ENCODE measurements around the gene MAB21L3. TPM values are rescaled to one million over a fixed set of nuclear protein-coding genes. Genes with fewer than 3 reads are reported as not detected.

The MAB21L3 gene
- total and polyA plus RNA-seq, 2 of the 13 experiments (the other 11 are each of a cell fraction or from before 2014, with no cell fraction given), result 0.55 to 4.1 TPM

DNA sequence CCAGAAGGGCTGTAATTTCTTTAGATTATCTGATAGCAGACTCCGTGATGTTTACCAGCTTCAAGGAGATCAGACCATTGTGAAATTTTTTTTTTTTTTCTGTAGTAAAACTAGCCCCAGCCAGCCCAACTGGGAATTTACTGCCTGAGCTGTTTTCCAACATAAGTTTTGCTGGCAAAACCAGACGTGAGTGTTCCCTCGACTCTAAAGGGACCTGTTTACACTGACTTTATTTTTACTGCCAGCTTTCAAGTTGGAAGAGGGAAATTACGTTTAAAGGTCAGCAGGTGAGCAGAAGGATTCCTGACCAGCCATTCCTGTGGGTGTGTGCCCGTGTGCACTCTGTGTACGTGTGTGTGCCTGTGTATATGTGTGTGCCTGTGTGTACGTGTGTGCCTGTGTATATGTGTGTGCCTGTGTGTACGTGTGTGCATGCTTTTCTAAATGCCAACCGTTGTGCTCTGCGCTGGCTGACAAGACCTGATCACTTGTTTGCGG, 374 bp downstream of the MAB21L3 start (continued):
- TF ChIP-seq, protein P1, sequence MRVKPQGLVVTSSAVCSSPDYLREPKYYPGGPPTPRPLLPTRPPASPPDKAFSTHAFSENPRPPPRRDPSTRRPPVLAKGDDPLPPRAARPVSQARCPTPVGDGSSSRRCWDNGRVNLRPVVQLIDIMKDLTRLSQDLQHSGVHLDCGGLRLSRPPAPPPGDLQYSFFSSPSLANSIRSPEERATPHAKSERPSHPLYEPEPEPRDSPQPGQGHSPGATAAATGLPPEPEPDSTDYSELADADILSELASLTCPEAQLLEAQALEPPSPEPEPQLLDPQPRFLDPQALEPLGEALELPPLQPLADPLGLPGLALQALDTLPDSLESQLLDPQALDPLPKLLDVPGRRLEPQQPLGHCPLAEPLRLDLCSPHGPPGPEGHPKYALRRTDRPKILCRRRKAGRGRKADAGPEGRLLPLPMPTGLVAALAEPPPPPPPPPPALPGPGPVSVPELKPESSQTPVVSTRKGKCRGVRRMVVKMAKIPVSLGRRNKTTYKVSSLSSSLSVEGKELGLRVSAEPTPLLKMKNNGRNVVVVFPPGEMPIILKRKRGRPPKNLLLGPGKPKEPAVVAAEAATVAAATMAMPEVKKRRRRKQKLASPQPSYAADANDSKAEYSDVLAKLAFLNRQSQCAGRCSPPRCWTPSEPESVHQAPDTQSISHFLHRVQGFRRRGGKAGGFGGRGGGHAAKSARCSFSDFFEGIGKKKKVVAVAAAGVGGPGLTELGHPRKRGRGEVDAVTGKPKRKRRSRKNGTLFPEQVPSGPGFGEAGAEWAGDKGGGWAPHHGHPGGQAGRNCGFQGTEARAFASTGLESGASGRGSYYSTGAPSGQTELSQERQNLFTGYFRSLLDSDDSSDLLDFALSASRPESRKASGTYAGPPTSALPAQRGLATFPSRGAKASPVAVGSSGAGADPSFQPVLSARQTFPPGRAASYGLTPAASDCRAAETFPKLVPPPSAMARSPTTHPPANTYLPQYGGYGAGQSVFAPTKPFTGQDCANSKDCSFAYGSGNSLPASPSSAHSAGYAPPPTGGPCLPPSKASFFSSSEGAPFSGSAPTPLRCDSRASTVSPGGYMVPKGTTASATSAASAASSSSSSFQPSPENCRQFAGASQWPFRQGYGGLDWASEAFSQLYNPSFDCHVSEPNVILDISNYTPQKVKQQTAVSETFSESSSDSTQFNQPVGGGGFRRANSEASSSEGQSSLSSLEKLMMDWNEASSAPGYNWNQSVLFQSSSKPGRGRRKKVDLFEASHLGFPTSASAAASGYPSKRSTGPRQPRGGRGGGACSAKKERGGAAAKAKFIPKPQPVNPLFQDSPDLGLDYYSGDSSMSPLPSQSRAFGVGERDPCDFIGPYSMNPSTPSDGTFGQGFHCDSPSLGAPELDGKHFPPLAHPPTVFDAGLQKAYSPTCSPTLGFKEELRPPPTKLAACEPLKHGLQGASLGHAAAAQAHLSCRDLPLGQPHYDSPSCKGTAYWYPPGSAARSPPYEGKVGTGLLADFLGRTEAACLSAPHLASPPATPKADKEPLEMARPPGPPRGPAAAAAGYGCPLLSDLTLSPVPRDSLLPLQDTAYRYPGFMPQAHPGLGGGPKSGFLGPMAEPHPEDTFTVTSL (CRISPR knock-in tag; IDR thresholded peaks at IDR 0.05; ENCODE audit: borderline replicate concordance), result no peak
- TF ChIP-seq, protein P2, sequence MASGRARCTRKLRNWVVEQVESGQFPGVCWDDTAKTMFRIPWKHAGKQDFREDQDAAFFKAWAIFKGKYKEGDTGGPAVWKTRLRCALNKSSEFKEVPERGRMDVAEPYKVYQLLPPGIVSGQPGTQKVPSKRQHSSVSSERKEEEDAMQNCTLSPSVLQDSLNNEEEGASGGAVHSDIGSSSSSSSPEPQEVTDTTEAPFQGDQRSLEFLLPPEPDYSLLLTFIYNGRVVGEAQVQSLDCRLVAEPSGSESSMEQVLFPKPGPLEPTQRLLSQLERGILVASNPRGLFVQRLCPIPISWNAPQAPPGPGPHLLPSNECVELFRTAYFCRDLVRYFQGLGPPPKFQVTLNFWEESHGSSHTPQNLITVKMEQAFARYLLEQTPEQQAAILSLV (CRISPR knock-in tag; IDR thresholded peaks at IDR 0.05; ENCODE audit: borderline replicate concordance), result no peak
- TF ChIP-seq SIN3A (IDR thresholded peaks at IDR 0.05; ENCODE audit: borderline replicate concordance, low read depth, low read length) (peak; percentile 13; the same call in 1 of the 2 replicates), ZNF660 (CRISPR knock-in tag; IDR thresholded peaks at IDR 0.05; ENCODE audit: borderline replicate concordance, low read depth) (no peak), FOXK1 (CRISPR knock-in tag; IDR thresholded peaks at IDR 0.05; ENCODE audit: borderline replicate concordance, low read depth) (no peak), KMT2B (CRISPR knock-in tag; IDR thresholded peaks at IDR 0.05) (no peak; the same call in 1 of the 2 replicates), ZNF34 (CRISPR knock-in tag; IDR thresholded peaks at IDR 0.05; ENCODE audit: borderline replicate concordance) (no peak), NFKBIZ (CRISPR knock-in tag; IDR thresholded peaks at IDR 0.05) (no peak), ZNF788 (CRISPR knock-in tag; IDR thresholded peaks at IDR 0.05; ENCODE audit: borderline replicate concordance) (0 out of 2 replicates have a peak, but pooled peaks have one; percentile 19), ZSCAN12 (CRISPR knock-in tag; IDR thresholded peaks at IDR 0.05) (no peak), ZNF292 (CRISPR knock-in tag; IDR thresholded peaks at IDR 0.05; ENCODE audit: borderline replicate concordance, low read depth) (peak; percentile 36; the same call in 1 of the 2 replicates), SETDB1 (CRISPR knock-in tag; IDR thresholded peaks at IDR 0.05; ENCODE audit: borderline replicate concordance) (no peak), CAMTA2 (CRISPR knock-in tag; IDR thresholded peaks at IDR 0.05; ENCODE audit: borderline replicate concordance) (no peak), RFX3 (CRISPR knock-in tag; IDR thresholded peaks at IDR 0.05) (no peak), SYNCRIP (IDR thresholded peaks at IDR 0.05; ENCODE audit: insufficient read depth, low read depth, low read length) (no peak), ZNF180 (CRISPR knock-in tag; IDR thresholded peaks at IDR 0.05; ENCODE audit: borderline replicate concordance, low read depth) (no peak), SAP130 (CRISPR knock-in tag; IDR thresholded peaks at IDR 0.05; ENCODE audit: low read depth) (peak; percentile 66)
- TF ChIP-seq, protein P3, sequence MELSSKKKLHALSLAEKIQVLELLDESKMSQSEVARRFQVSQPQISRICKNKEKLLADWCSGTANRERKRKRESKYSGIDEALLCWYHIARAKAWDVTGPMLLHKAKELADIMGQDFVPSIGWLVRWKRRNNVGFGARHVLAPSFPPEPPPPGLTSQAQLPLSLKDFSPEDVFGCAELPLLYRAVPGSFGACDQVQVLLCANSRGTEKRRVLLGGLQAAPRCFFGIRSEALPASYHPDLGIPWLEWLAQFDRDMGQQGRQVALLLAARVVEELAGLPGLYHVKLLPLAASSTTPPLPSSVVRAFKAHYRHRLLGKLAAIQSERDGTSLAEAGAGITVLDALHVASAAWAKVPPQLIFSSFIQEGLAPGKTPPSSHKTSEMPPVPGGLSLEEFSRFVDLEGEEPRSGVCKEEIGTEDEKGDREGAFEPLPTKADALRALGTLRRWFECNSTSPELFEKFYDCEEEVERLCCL (CRISPR knock-in tag; IDR thresholded peaks at IDR 0.05; ENCODE audit: borderline replicate concordance), result no peak
- TF ChIP-seq, protein P4, sequence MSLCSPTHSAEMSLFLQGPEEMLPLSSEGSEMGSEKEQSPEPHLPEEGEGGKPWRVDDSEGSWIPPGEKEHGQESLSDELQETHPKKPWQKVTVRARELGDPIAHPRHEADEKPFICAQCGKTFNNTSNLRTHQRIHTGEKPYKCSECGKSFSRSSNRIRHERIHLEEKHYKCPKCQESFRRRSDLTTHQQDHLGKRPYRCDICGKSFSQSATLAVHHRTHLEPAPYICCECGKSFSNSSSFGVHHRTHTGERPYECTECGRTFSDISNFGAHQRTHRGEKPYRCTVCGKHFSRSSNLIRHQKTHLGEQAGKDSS (CRISPR knock-in tag; IDR thresholded peaks at IDR 0.05; ENCODE audit: borderline replicate concordance, low read depth), result peak; percentile 15; the same call in 1 of the 2 replicates
- TF ChIP-seq, protein P5, sequence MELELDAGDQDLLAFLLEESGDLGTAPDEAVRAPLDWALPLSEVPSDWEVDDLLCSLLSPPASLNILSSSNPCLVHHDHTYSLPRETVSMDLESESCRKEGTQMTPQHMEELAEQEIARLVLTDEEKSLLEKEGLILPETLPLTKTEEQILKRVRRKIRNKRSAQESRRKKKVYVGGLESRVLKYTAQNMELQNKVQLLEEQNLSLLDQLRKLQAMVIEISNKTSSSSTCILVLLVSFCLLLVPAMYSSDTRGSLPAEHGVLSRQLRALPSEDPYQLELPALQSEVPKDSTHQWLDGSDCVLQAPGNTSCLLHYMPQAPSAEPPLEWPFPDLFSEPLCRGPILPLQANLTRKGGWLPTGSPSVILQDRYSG (CRISPR knock-in tag; IDR thresholded peaks at IDR 0.05), result no peak
